Vagina (tissue), 2 donors: ENCODE data around the gene AICDA. TPM values are rescaled to one million over a fixed set of nuclear protein-coding genes. Genes with fewer than 3 reads are reported as not detected.
"Not testable (repeated sequence)": the region's sequence is repeated elsewhere in the genome, so short reads cannot be mapped to it uniquely, and the experiment has no call there.

Experiments used
- DNase-seq, 2 donors: peaks; one replicate each; pipeline ENCODE4 v3.0.0-alpha.2; 2017; ENCODE audit errors: extremely low spot score in 2 of 2
- H3K27ac ChIP-seq: fragments of 200-600 bp; sonication (generic); one replicate; pipeline ENCODE4 v1.5.1; 2019
- H3K27me3 ChIP-seq: fragments of 200-600 bp; sonication (generic); one replicate; pipeline ENCODE4 v1.5.1; 2019
- H3K36me3 ChIP-seq, 2 donors: fragments of 200-600 bp; sonication (generic); one replicate each; pipeline ENCODE4 v1.5.1; 2017 to 2019
- H3K4me1 ChIP-seq: fragments of 200-600 bp; sonication (generic); one replicate; pipeline ENCODE4 v1.5.1; 2019
- H3K4me3 ChIP-seq, 2 donors: fragments of 200-600 bp; sonication (generic); 1 replicate in 1 of 2; 2 replicates in 1 of 2; pipeline ENCODE4 v1.5.1; 2016 to 2019
- H3K9me3 ChIP-seq: fragments of 200-600 bp; sonication (generic); one replicate; pipeline ENCODE4 v1.5.1; 2019
- POLR2A ChIP-seq, 2 donors: fragments of 450-650 bp; IDR thresholded peaks; one replicate each; pipeline ENCODE4 v1.6.1; 2017; ENCODE audit warnings: antibody characterized with exemption in 2 of 2, mild to moderate bottlenecking in 2 of 2, moderate library complexity in 2 of 2
- POLR2AphosphoS5 ChIP-seq, 2 donors: sonication (generic); formaldehyde crosslinking; IDR thresholded peaks; one replicate each; pipeline ENCODE4 v1.9.0; 2017; ENCODE audit warnings: antibody characterized with exemption in 2 of 2, mild to moderate bottlenecking in 2 of 2, low read depth in 1 of 2; ENCODE audit not compliant: insufficient read depth in 1 of 2
- intact Hi-C: fragments of 100-400 bp; cut with DNase I; formaldehyde crosslinking; loops from one replicate; pipeline ENCODE4 v1.15.1; 2023
- total RNA-seq: library from RNA; depleted of rRNA; stranded (reverse); fragments of >200 nt; gene quantifications from one replicate; pipeline ENCODE4 v1.2.3, GENCODE V29; 2016
- TF ChIP-seq, protein P1 (sequence below), 3 experiments: fragments of 450-650 bp in 2 of 3; fragments of 200-600 bp in 1 of 3; sonication (generic) in 1 of 3; IDR thresholded peaks; one replicate each; pipeline ENCODE4 v1.5.1; 2017 to 2019; ENCODE audit warnings: antibody characterized with exemption in 3 of 3, mild to moderate bottlenecking in 2 of 3, moderate library complexity in 2 of 3

Gene AICDA
- total RNA-seq, 1 donor from 2014 or later, result not detected

DNA sequence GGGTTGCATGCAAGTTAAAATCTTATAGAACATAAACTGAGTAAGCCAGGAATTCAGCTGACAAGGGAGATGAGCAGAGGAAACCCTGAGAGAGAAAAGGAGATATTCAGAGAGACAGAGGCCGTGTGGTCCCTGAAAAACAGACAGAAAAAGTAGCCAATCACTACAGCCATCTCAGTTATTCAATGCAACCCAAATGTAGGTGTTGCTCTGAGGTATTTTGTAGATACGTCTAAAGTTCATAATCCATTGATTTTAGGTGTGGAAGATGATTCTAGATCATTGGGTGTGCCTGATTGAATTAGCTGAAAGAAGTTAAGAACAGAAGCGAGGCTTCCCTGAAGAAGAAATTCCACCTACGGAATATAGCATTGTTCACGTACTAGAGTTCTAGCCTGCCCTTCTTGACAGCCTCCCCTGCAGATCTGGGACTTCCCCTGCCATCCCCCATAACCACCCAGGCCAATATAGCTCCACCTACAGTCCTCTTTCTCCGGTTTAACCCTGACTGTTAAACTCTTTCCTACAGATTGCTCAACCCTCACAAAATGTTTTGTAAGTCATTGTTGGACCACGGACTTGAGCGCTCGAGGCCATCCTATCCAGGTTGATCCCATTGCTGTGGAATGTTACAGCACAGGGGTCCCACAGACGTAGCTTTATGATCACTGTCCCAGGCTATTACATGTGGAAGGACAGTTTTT lies 21.7 kb downstream of the AICDA start:
- no peaks in the 10 kb centered on the region for H3K9me3 ChIP-seq
- no peak for DNase-seq
- no peaks in the 10 kb centered on the region for H3K36me3 ChIP-seq
- TF ChIP-seq POLR2AphosphoS5 (IDR thresholded peaks at IDR 0.05; ENCODE audit: insufficient read depth in 1 of 2, low read depth in 1 of 2) (no peak), POLR2A (IDR thresholded peaks at IDR 0.05) (no peak)
- TF ChIP-seq, protein P1, sequence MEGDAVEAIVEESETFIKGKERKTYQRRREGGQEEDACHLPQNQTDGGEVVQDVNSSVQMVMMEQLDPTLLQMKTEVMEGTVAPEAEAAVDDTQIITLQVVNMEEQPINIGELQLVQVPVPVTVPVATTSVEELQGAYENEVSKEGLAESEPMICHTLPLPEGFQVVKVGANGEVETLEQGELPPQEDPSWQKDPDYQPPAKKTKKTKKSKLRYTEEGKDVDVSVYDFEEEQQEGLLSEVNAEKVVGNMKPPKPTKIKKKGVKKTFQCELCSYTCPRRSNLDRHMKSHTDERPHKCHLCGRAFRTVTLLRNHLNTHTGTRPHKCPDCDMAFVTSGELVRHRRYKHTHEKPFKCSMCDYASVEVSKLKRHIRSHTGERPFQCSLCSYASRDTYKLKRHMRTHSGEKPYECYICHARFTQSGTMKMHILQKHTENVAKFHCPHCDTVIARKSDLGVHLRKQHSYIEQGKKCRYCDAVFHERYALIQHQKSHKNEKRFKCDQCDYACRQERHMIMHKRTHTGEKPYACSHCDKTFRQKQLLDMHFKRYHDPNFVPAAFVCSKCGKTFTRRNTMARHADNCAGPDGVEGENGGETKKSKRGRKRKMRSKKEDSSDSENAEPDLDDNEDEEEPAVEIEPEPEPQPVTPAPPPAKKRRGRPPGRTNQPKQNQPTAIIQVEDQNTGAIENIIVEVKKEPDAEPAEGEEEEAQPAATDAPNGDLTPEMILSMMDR (IDR thresholded peaks at IDR 0.05), result no peak
- intact Hi-C loops, result no loop called here
- H3K27me3 ChIP-seq, result no peaks in the 10 kb centered on the region
- H3K4me3 ChIP-seq, result no peak overlapping the region
- H3K27ac ChIP-seq, result no peak overlapping the region
- no peaks in the 10 kb centered on the region for H3K4me1 ChIP-seq

DNA sequence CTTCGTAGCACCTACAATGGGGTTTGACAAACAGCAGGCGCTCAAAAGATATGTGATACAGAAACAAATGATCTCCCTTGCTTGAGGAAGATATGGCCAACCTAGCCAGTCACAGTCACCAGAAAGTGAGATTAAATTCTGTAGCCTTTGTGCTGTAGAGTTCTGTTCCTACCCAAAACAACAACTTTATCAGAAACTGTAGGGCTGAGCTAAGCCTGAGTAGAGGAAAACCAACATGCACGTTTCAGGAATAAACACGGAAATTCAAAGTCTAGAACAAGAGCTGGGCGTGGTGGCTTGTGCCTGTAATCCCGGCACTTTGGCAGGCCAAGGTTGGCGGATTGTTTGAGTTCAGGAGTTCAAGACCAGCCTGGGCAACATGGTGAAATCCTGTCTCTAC lies 23.0 kb downstream of the AICDA start:
- no peak overlapping the region for H3K27ac ChIP-seq
- no peaks in the 10 kb centered on the region for H3K4me1 ChIP-seq
- H3K27me3 ChIP-seq, result no peaks in the 10 kb centered on the region
- H3K9me3 ChIP-seq, result no peaks in the 10 kb centered on the region
- no peaks in the 10 kb centered on the region for H3K36me3 ChIP-seq
- no peak overlapping the region for H3K4me3 ChIP-seq
- TF ChIP-seq POLR2AphosphoS5 (IDR thresholded peaks at IDR 0.05; ENCODE audit: insufficient read depth in 1 of 2, low read depth in 1 of 2) (no peak), POLR2A (IDR thresholded peaks at IDR 0.05) (no peak)
- TF ChIP-seq, protein P1 (IDR thresholded peaks at IDR 0.05), result no peak
- intact Hi-C loops, result no loop called here
- DNase-seq, result no peak

DNA sequence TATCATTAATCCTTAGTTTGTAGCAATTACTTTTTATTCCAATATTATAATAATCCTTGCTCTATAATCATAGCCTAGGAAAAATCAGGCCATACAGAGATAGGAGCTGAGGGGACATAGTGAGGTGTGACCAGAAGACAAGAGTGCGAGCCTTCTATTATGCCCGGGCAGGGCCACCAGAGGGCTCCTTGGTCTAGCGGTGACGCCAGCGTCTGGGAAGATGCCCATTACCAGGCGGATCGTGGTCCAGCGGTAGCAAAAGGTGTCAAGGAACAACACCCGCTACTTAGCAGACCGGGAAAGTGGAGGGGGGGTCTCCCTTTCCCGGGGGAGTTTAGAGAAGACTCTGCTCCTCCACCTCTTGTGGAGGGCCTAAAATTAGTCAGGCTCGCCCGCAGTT lies 28.2 kb downstream of the AICDA start:
- H3K9me3 ChIP-seq, H3K4me1 ChIP-seq, H3K27ac ChIP-seq, H3K36me3 ChIP-seq, DNase-seq, H3K27me3 ChIP-seq, H3K4me3 ChIP-seq, intact Hi-C loops: not testable (repeated sequence)

DNA sequence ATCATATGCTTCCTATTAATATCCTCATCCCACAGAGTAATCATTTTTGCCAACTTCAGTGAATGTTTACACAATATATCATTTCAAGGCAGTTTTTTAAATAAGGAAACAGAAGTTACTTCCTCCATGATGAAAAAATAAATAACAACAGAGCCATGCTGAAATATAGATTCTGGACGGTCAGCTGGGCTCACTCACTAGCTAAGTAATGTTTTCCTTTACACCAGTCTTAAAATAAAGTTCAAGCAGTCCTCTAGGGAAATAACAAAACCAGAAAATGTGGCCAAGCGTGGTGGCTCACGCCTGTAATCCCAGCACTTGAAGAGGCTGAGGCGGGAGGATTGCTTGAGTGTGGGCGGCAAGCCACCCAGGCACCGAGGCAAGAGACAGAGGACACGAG lies 28.7 kb downstream of the AICDA start:
- Histone ChIP-seq H3K36me3 (no peaks in the 10 kb centered on the region), H3K27me3 (no peaks in the 10 kb centered on the region), H3K9me3 (no peaks in the 10 kb centered on the region)

DNA sequence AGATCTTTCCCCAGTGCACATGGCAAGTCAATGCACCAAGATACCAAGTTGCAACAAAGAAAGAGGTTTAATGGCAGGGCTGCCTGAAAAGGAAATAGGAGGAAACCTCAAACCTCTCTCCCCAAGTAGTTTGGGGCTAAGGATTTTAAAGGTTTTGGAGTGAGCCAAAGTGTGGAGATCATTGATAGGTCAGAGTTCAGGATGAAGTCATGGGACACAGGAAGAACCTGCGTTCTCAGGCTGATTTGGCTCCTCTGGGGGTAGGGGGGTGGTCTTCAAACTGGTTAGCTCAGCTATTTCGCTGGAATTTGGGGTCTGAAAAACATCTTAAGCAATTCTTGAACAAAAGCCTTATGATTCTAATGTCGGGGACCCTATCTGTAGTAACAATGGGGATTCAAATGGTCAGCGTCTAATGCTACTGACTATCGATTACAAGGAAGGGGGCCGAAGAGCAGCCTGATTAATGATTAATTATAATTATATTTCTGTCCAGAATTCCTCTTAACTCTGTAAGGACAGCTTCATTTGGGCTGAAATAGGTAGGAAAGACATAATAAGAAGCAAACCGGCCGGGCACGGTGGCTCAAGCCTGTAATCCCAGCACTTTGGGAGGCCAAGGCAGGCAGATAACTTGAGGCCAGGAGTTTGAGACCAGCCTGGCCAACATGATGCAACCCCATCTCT lies 31.4 kb downstream of the AICDA start:
- H3K9me3 ChIP-seq, result no peaks in the 10 kb centered on the region
- H3K27me3 ChIP-seq, result no peaks in the 10 kb centered on the region
- H3K4me1 ChIP-seq, result no peaks in the 10 kb centered on the region
- intact Hi-C loops, result no loop called here
- H3K36me3 ChIP-seq, result no peaks in the 10 kb centered on the region
- no peak for TF ChIP-seq POLR2A (IDR thresholded peaks at IDR 0.05)
- TF ChIP-seq POLR2AphosphoS5 (IDR thresholded peaks at IDR 0.05; ENCODE audit: insufficient read depth in 1 of 2, low read depth in 1 of 2), result no peak
- H3K27ac ChIP-seq, result no peak overlapping the region
- no peak for DNase-seq
- no peak overlapping the region for H3K4me3 ChIP-seq

More for the DNA sequence above, 28.7 kb downstream of the AICDA start:
- DNase-seq, result no peak
- Histone ChIP-seq H3K27ac (no peak overlapping the region), H3K4me3 (no peak overlapping the region), H3K4me1 (no peaks in the 10 kb centered on the region)
- intact Hi-C loops, result no loop called here
- TF ChIP-seq POLR2A (IDR thresholded peaks at IDR 0.05) (no peak), POLR2AphosphoS5 (IDR thresholded peaks at IDR 0.05; ENCODE audit: insufficient read depth in 1 of 2, low read depth in 1 of 2) (no peak)
- TF ChIP-seq, protein P1 (IDR thresholded peaks at IDR 0.05), result no peak

DNA sequence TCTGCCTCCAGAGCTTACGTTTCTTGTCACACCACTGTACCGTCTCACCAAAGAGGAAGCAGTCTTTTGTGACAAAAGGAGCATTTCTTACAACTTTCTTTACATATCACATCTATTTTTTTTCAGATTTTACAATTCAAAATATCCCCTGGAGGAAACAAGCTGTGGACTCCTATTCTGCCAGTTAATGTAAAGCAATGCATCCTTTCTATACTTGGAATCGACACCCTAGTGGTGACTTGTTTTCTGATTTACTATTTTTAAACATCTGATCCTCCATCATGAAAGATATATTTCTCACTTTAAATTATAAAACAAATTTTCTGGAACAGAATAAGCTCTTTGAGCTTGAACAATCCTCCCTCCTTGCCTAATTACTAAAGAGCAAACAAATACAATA lies 34.8 kb downstream of the AICDA start:
- intact Hi-C loops, result no loop called here
- TF ChIP-seq POLR2AphosphoS5 (IDR thresholded peaks at IDR 0.05; ENCODE audit: insufficient read depth in 1 of 2, low read depth in 1 of 2) (no peak), POLR2A (IDR thresholded peaks at IDR 0.05) (no peak)
- TF ChIP-seq, protein P1 (IDR thresholded peaks at IDR 0.05), result no peak

More for the DNA sequence above, 34.8 kb downstream of the AICDA start:
- H3K9me3 ChIP-seq, result no peaks in the 10 kb centered on the region
- H3K27me3 ChIP-seq, result no peaks in the 10 kb centered on the region
- H3K4me3 ChIP-seq, result no peak overlapping the region
- H3K36me3 ChIP-seq, result no peaks in the 10 kb centered on the region
- no peaks in the 10 kb centered on the region for H3K4me1 ChIP-seq
- no peak overlapping the region for H3K27ac ChIP-seq
- DNase-seq, result no peak
